ENCODE results near the gene FOXP1. TPM values are rescaled to one million over a fixed set of nuclear protein-coding genes. Genes with fewer than 3 reads are reported as not detected.

FOXP1 gene
- total and polyA plus RNA-seq, 2 of the 13 experiments (the other 11 are each of a cell fraction or from before 2014, with no cell fraction given), result 40.4 to 59.0 TPM

- no peaks in the 10 kb centered on the region for H3K36me3 ChIP-seq (replicated peaks in 1 of 2; ENCODE audit: control insufficient read depth in 1 of 2, insufficient read depth in 2 of 2, low read length in 2 of 2)
- in situ Hi-C loops (cut with HindIII; ENCODE audit: extremely low pct_ligation_motif_present, low pct_unique_long_range_greater_than_20kb), result no loop called here
- peaks cover 5% of the 10 kb centered on the region for H4K20me1 ChIP-seq (ENCODE audit: insufficient read depth, low read length)
- H3K4me3 ChIP-seq (replicated peaks in 1 of 3; ENCODE audit: insufficient read depth in 1 of 3, low read depth in 2 of 3, low read length in 3 of 3), result no peak overlapping the region
- no peak for TF ChIP-seq ZNF660 (CRISPR knock-in tag; IDR thresholded peaks at IDR 0.05; ENCODE audit: borderline replicate concordance, low read depth)
- TF ChIP-seq SIN3A (IDR thresholded peaks at IDR 0.05; ENCODE audit: borderline replicate concordance, low read depth, low read length), result no peak
- no peak for TF ChIP-seq ZNF501 (CRISPR knock-in tag; IDR thresholded peaks at IDR 0.05)
- no peak for TF ChIP-seq ZNF773 (CRISPR knock-in tag; IDR thresholded peaks at IDR 0.05; ENCODE audit: borderline replicate concordance)
- TF ChIP-seq MYNN (CRISPR knock-in tag; IDR thresholded peaks at IDR 0.05; ENCODE audit: low read depth), result no peak
- no peak for TF ChIP-seq ZNF670 (CRISPR knock-in tag; IDR thresholded peaks at IDR 0.05; ENCODE audit: borderline replicate concordance)
- no peak for TF ChIP-seq ZNF746 (CRISPR knock-in tag; IDR thresholded peaks at IDR 0.05)
- TF ChIP-seq ZNF367 (CRISPR knock-in tag; IDR thresholded peaks at IDR 0.05; ENCODE audit: borderline replicate concordance), result no peak
- TF ChIP-seq ZEB1 (IDR thresholded peaks at IDR 0.05; ENCODE audit: insufficient replicate concordance, low read depth), result no peak
- TF ChIP-seq KMT2B (CRISPR knock-in tag; IDR thresholded peaks at IDR 0.05), result no peak
- no peak for DNase-seq (ENCODE audit: low spot score)
- no peak overlapping the region for H2AFZ ChIP-seq (ENCODE audit: low read length)
- H3K27me3 ChIP-seq (ENCODE audit: control insufficient read depth in 1 of 2, insufficient read depth in 2 of 2, low read length in 2 of 2), result no peaks in the 10 kb centered on the region
- 98% methylated on average over 7 of the region's 7 CpGs for WGBS (ENCODE audit: low lambda C conversion rate)
- ATAC-seq, result no peak
- POLR2A ChIA-PET, result no interaction called here
- CTCF ChIA-PET (ENCODE audit: low intra/inter-chr PET ratio, low total read pairs), result no interaction called here
- H3K9me3 ChIP-seq (ENCODE audit: low read length), result no peaks in the 10 kb centered on the region
- intact Hi-C loops (cut with micrococcal nuclease; ENCODE audit: unreplicated experiment), result loop anchor here (10.0 kb wide), 1 partner anchor 393 kb away; the partner anchor contains the start of gene PROK2
- no TSS peak for BruUV-seq (replicated peaks)
- H3K27ac ChIP-seq (ENCODE audit: extremely low read length, insufficient read depth, low read length), result no peak overlapping the region
- no peak overlapping the region for H3K9ac ChIP-seq (ENCODE audit: insufficient read depth, low read depth, low read length)
- peaks cover 31% of the 10 kb centered on the region for H3K4me1 ChIP-seq (ENCODE audit: insufficient read depth, low read length)
- H3K79me2 ChIP-seq (ENCODE audit: insufficient read depth, low read length), result peaks cover 14% of the 10 kb centered on the region
- FAIRE-seq, result no peak
- no peak overlapping the region for H3K4me2 ChIP-seq (ENCODE audit: low read depth, low read length)
These were observed 192.2 kb downstream of the FOXP1 start for GRCh38 chr3:71391361-71391760.
